ENCODE data around the gene AFAP1.

AFAP1 gene

DNA sequence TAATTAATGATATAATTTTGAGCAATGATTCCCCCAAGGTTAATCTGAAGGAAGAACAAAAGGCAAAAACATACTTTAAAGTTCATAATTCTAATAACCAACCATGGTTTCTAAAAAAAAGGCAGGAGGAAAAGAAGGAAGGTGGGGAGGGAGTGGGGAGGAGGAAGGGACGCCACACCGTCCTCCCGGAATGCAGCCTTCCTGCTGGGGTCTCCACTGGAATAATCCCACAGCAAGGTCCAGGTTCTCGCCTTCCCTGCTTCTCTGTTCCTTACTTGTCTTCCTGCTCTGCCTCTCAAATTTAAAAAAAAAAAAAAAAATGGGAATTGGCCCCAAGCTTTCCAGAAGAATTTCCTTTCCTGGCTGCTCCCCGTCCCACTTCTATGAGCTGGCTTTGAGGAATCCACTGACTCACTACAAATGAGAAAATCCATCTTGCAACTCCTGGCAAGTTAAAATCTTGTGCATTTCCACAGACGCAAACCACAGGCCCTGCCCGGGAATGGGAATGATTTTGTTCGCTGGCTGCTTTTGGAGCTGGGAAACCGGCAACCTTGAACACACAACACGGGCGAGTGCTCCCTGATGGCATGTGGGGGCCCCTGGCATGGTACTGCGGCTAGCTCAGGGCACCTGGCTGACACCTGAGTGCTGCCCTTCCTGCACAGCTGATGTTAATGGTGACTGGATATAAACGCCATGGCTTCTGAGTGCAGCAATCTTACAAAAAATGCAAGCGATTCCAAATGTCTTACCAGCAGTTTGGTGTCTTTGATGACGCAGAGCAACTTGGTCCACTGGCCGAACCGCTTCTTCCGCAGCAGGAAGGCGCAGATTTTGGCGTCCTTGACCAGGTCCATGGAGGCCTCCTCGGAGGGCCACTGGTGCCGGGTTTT lies 97.0 kb downstream of the AFAP1 start:
- peak; percentile 87 for DNase-seq (ENCODE audit: low read depth)
- TF ChIP-seq, protein P1, sequence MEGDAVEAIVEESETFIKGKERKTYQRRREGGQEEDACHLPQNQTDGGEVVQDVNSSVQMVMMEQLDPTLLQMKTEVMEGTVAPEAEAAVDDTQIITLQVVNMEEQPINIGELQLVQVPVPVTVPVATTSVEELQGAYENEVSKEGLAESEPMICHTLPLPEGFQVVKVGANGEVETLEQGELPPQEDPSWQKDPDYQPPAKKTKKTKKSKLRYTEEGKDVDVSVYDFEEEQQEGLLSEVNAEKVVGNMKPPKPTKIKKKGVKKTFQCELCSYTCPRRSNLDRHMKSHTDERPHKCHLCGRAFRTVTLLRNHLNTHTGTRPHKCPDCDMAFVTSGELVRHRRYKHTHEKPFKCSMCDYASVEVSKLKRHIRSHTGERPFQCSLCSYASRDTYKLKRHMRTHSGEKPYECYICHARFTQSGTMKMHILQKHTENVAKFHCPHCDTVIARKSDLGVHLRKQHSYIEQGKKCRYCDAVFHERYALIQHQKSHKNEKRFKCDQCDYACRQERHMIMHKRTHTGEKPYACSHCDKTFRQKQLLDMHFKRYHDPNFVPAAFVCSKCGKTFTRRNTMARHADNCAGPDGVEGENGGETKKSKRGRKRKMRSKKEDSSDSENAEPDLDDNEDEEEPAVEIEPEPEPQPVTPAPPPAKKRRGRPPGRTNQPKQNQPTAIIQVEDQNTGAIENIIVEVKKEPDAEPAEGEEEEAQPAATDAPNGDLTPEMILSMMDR (conservative IDR thresholded peaks at IDR 0.05; ENCODE audit: low read depth, low read length) = no peak

DNA sequence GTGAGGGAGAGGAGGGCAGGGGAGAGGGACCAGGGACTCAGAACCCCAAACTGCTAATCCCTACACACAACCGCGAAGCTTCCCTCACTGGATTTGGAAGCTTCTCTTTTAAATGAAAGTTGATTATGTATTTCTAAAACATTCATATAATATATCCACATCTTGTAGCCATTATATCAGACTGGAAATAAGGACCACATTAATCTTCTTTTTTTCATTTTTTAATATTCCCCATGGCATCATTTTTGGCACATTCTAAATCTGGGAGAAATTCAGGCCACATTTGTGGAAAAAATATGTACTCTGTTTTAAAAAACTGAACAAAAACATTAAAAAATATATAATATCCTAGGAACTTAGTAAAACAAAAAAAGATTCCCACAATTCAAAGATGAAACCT lies 97.8 kb downstream of the AFAP1 start:
- TF ChIP-seq, protein P1 (conservative IDR thresholded peaks at IDR 0.05; ENCODE audit: low read depth, low read length) = no peak
- DNase-seq (ENCODE audit: low read depth) = no peak

More for the DNA sequence above, 97.0 kb downstream of the AFAP1 start:
- no peak overlapping the region for H3K4me3 ChIP-seq (ENCODE audit: low read length)

DNA sequence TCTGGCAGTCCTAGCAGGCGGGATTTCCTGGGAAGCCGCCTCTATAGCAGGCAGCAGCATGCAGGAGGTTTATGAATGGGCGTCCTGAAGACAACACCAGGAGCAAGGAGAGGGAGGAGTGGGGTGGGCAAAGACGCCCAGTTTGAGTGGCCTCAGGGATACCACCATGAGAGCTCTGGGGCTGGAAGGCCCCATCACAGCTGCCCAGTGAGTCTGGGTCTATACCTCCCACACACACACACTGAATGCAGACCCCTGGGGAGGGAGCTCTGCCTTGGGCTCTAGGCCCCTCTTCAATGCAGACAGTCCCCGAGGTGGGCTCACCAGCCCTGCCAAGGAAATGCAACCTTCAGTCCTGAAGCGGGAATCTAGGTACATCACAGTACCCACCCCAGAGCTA lies 98.6 kb downstream of the AFAP1 start:
- TF ChIP-seq, protein P1 (conservative IDR thresholded peaks at IDR 0.05; ENCODE audit: low read depth, low read length) = no peak
- no peak overlapping the region for H3K4me3 ChIP-seq (ENCODE audit: low read length)
- DNase-seq (ENCODE audit: low read depth) = no peak

More for the DNA sequence above, 97.8 kb downstream of the AFAP1 start:
- H3K4me3 ChIP-seq (ENCODE audit: low read length) = no peak overlapping the region

DNA sequence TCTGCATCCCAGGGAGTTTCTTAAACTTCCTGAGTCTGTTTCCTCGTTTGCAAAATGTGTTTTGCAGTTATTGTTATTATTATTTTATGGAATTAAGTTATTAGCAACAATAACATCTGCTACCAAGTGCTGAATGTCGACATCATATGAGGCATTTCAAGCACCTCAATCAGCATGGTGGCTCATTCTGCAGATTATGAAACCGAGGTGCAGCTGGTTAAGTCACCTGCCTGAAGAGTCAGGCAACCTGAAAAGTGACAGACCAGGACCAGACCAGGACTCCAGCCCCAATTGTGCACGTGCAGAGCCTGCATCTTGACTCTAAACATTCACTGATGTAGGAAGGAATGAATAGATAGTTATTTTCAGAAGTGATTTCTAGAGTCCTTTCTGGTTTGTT lies 99.8 kb downstream of the AFAP1 start:
- TF ChIP-seq, protein P1 (conservative IDR thresholded peaks at IDR 0.05; ENCODE audit: low read depth, low read length) = no peak
- H3K4me3 ChIP-seq (ENCODE audit: low read length) = no peak overlapping the region
- DNase-seq (ENCODE audit: low read depth) = no peak

DNA sequence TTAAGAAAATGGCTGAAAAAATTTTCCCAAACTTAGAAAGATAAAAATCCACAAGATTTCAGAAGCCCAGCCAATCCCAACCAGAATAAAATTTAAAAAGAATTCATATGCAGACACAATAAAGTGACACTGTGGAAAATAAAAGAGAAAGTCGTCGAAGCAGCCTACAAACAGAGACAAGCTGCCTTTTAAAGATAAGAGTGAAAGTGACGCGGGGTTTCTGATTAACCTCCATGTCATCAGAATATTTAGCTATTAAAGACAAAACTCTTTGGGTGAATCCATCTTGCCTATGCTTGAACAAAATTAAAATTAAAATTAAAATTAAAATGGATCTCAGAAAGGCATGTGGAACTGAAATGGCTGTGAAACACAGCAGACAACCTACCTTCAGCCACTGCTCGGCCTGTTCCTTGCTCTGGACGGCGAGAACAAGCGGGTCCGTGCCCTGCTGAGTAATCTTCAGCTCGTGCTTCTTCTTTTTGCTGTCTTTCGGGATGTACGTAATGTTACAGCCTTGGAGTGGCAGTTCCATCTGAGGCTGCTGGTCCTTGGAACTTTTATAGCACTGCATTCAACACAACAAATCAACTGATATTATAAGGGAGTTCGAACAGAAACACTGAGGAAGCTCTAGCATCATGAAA lies 101.4 kb downstream of the AFAP1 start:
- no peak overlapping the region for H3K4me3 ChIP-seq (ENCODE audit: low read length)
- DNase-seq (ENCODE audit: low read depth) = no peak
- TF ChIP-seq, protein P1 (conservative IDR thresholded peaks at IDR 0.05; ENCODE audit: low read depth, low read length) = no peak

DNA sequence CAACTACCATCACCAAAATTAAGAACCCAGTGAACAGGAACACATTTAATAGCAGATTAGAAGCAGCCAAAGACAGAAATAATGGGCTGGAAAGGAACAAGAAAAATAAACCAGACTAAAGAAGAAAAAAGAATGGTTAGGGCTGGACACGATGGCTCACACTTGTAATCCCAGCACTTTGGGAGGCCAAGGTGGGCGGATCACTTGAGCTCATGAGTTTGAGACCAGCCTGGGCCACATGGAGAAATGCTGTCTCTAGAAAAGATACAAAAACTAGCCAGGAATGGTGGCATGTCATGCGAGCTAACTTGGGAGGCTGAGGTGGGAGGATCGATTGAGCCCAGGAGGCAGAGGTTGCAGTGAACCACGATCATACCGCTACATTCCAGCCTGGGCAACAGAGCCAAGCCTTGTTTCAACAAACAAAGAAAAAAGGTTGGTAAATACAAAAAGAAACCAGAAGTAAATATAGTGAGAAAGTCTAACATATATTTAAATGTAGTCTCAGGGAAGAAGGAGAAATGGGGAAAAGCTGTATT lies 102.0 kb downstream of the AFAP1 start:
- no peak overlapping the region for H3K4me3 ChIP-seq (ENCODE audit: low read length)
- DNase-seq (ENCODE audit: low read depth) = no peak
- TF ChIP-seq, protein P1 (conservative IDR thresholded peaks at IDR 0.05; ENCODE audit: low read depth, low read length) = no peak

Measured in retinal pigment epithelial cell (primary cell).